Mesendoderm (in vitro differentiated cells): Measurements from ENCODE around the gene NR2F6.

Experiments
- DNase-seq: peaks from one replicate; pipeline ENCODE4 v3.0.0; 2013
- H2AK5ac ChIP-seq: 2 replicates; pipeline ENCODE4 v1.6.1; 2013; ENCODE audit warnings: low read length, inconsistent platforms
- H2BK120ac ChIP-seq: 2 replicates; pipeline ENCODE4 v1.6.1; 2013; ENCODE audit warnings: low read depth, mild to moderate bottlenecking, low read length, moderate library complexity, mixed read lengths
- H2BK15ac ChIP-seq: replicated peaks from 2 replicates; pipeline ENCODE4 v1.6.1; 2013; ENCODE audit warnings: low read depth, mild to moderate bottlenecking, moderate library complexity
- H2BK5ac ChIP-seq: 2 replicates; pipeline ENCODE4 v1.6.1; 2013; ENCODE audit warnings: low read length, inconsistent platforms
- H3K18ac ChIP-seq: 2 replicates; pipeline ENCODE4 v1.6.1; 2013; ENCODE audit warnings: mild to moderate bottlenecking, low read length, mixed read lengths
- H3K23ac ChIP-seq: one replicate; pipeline ENCODE4 v1.6.1; 2013; ENCODE audit warnings: low read length
- H3K27ac ChIP-seq: 2 replicates; pipeline ENCODE4 v1.5.1; 2013; ENCODE audit warnings: low read depth, mild to moderate bottlenecking, inconsistent platforms, low read length, moderate library complexity
- H3K27me3 ChIP-seq: 2 replicates; pipeline ENCODE4 v1.6.1; 2013; ENCODE audit warnings: low read length, control low read depth, mild to moderate bottlenecking, inconsistent platforms; ENCODE audit not compliant: insufficient read depth, poor library complexity
- H3K36me3 ChIP-seq: 2 replicates; pipeline ENCODE4 v1.6.1; 2013; ENCODE audit warnings: low read length, inconsistent platforms; ENCODE audit not compliant: control insufficient read depth, insufficient read depth
- H3K4ac ChIP-seq: one replicate; pipeline ENCODE4 v1.6.1; 2013; ENCODE audit warnings: low read depth, mild to moderate bottlenecking, low read length, moderate library complexity
- H3K4me1 ChIP-seq: 2 replicates; pipeline ENCODE4 v1.6.1; 2013; ENCODE audit warnings: low read depth, low read length, inconsistent platforms; ENCODE audit not compliant: control insufficient read depth
- H3K4me2 ChIP-seq: 2 replicates; pipeline ENCODE4 v1.6.1; 2013; ENCODE audit warnings: low read length
- H3K4me3 ChIP-seq: 2 replicates; pipeline ENCODE4 v1.5.1; 2013; ENCODE audit warnings: mild to moderate bottlenecking, low read length
- H3K56ac ChIP-seq: one replicate; pipeline ENCODE4 v1.6.1; 2013; ENCODE audit warnings: low read length
- H3K79me1 ChIP-seq: 2 replicates; pipeline ENCODE4 v1.6.1; 2013; ENCODE audit warnings: low read length, inconsistent platforms
- H3K79me2 ChIP-seq: 2 replicates; pipeline ENCODE4 v1.6.1; 2013; ENCODE audit warnings: mild to moderate bottlenecking, low read length; ENCODE audit not compliant: control insufficient read depth, insufficient read depth
- H3K9ac ChIP-seq: 2 replicates; pipeline ENCODE4 v1.6.1; 2013; ENCODE audit warnings: low read length, inconsistent platforms
- H4K5ac ChIP-seq: one replicate; pipeline ENCODE4 v1.6.1; 2013; ENCODE audit warnings: low read length
- H4K8ac ChIP-seq: one replicate; pipeline ENCODE4 v1.6.1; 2013; ENCODE audit warnings: low read depth, mild to moderate bottlenecking, control low read depth, low read length, moderate library complexity
- WGBS: extraction: QIAGEN DNeasy Blood & Tissue Kit; methylation state at CpG from one replicate; pipeline ENCODE4 v1.1.7; 2013; ENCODE audit warnings: low lambda C conversion rate, missing lambda C conversion rate; ENCODE audit not compliant: insufficient coverage; ENCODE audit errors: extremely low coverage; 5-methylcytosine and 5-hydroxymethylcytosine counted together

The NR2F6 gene

GRCh38 chr19:17213334-17213733 lies 32.4 kb downstream of the NR2F6 start:
- Histone ChIP-seq H3K56ac (no peak overlapping the region), H3K79me2 (no peaks in the 10 kb centered on the region), H3K4me3 (no peak overlapping the region), H2BK15ac (no peak overlapping the region), H2BK120ac (no peak overlapping the region), H3K4me2 (no peak overlapping the region), H2AK5ac (no peak overlapping the region), H3K79me1 (no peaks in the 10 kb centered on the region), H3K23ac (no peak overlapping the region), H3K4me1 (peaks cover 3% of the 10 kb centered on the region), H4K5ac (no peak overlapping the region), H3K4ac (no peak overlapping the region), H2BK5ac (no peak overlapping the region), H3K27ac (no peak overlapping the region), H4K8ac (no peak overlapping the region), H3K18ac (no peak overlapping the region), H3K36me3 (no peaks in the 10 kb centered on the region), H3K9ac (no peak overlapping the region), H3K27me3 (no peaks in the 10 kb centered on the region)
- no peak for DNase-seq
- no CpG with 5 or more reads among the region's 5 CpGs for WGBS

DNA sequence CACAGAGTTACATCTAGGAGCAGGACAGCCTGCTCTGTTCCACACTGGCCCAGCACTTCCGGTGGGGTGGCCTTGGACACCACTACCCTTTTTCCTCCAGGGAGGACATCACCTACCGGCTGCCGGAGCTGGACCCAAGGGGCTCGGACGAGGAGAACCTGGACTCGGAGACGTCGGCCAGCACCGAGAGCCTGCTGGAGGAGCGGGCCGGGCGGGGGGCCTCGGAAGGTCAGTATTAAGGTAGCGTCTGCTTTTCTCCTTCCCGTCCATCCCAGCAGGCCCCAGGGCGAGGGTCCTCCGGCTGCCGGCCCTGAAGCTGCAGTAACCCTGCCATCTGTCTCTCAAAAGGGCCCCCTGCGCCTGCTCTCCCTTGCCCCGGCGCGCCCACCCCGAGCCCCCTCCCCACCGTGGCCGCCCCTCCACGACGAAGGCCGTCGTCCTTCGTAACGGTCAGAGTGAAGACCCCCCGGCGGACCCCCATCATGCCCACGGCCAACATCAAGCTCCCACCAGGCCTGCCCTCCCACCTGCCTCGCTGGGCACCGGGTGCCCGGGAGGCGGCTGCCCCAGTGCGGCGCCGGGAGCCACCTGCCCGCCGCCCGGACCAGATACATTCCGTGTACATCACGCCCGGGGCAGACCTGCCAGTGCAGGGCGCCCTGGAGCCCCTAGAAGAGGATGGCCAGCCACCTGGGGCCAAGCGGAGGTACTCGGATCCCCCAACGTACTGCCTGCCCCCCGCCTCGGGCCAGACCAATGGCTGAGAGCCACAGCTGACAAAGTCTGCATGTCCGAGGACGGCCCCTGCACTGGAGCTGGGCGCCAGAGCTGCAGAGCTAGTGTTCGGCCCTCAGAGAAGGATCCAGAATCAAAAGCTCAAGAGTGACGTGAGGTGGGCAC lies 33.9 kb downstream of the NR2F6 start:
- no peak for DNase-seq
- WGBS = no CpG with 5 or more reads among the region's 58 CpGs
- Histone ChIP-seq H2BK5ac (no peak overlapping the region), H3K4ac (no peak overlapping the region), H3K18ac (no peak overlapping the region), H3K23ac (no peak overlapping the region), H3K4me1 (peaks cover 3% of the 10 kb centered on the region), H3K27ac (no peak overlapping the region), H3K36me3 (no peaks in the 10 kb centered on the region), H3K56ac (no peak overlapping the region), H3K9ac (no peak overlapping the region), H4K8ac (no peak overlapping the region), H2BK120ac (no peak overlapping the region), H2BK15ac (no peak overlapping the region), H3K4me3 (no peak overlapping the region), H3K79me1 (no peaks in the 10 kb centered on the region), H3K27me3 (no peaks in the 10 kb centered on the region), H3K79me2 (no peaks in the 10 kb centered on the region), H3K4me2 (no peak overlapping the region), H2AK5ac (no peak overlapping the region), H4K5ac (no peak overlapping the region)

- DNase-seq = no peak
- Histone ChIP-seq H3K18ac (no peak overlapping the region), H2AK5ac (no peak overlapping the region), H2BK15ac (no peak overlapping the region), H3K4me1 (peaks cover 3% of the 10 kb centered on the region), H3K4ac (no peak overlapping the region), H3K9ac (no peak overlapping the region), H3K4me2 (no peak overlapping the region), H3K36me3 (no peaks in the 10 kb centered on the region), H2BK5ac (no peak overlapping the region), H3K27me3 (no peaks in the 10 kb centered on the region), H4K5ac (no peak overlapping the region), H3K27ac (no peak overlapping the region), H2BK120ac (no peak overlapping the region), H3K4me3 (no peak overlapping the region), H3K79me1 (no peaks in the 10 kb centered on the region), H4K8ac (no peak overlapping the region), H3K79me2 (no peaks in the 10 kb centered on the region), H3K23ac (no peak overlapping the region), H3K56ac (no peak overlapping the region)
- no CpG with 5 or more reads among the region's 14 CpGs for WGBS
Observed at GRCh38 chr19:17210296-17210695, 35.4 kb downstream of the NR2F6 start.

DNA sequence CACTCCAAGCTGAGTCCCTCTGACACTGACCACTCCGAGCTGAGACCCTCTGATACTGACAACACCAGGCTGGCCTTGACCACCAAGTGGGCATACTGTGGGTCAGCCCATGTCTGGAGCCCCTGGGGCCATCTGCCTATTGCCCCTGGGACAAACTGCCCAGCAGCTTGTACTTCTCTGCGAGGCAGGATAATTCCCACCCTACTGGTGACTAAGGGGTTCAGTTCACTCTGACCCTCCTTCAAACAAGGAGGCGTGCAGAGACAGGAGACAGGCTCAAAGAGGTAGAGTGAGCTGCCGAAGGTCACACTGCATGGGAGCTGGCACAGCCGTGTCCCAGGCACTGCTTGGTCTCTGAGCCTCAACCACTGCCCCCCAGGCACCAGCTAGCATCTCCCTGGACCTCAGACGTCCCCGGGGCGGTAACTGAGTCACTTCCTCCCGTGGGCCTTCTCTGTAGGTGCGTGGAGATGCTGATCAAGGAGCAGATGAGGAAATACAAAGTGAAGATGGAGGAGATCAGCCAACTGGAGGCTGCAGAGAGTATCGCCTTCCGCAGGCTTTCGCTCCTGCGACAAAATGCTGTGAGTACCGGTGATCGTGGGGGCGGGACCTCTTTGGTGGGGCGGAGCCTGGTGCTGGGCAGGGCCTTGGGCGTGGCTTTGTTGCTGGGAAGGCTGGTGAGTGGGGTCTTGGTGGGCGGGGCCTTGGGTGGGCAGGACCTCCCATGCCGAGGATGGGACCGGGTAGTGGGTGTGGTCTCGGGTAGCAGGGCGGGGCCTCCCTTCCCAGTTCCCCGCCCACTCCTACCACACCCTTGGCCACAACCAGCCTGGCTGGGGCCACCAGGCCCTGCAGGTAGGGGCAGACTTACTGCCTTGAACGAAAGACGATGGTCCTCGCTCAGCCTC lies 36.3 kb downstream of the NR2F6 start:
- Histone ChIP-seq H2BK120ac (no peak overlapping the region), H3K4me3 (no peak overlapping the region), H3K79me1 (no peaks in the 10 kb centered on the region), H3K4me1 (no peaks in the 10 kb centered on the region), H3K79me2 (no peaks in the 10 kb centered on the region), H2AK5ac (peak overlapping the region; percentile 65), H4K8ac (no peak overlapping the region), H3K18ac (no peak overlapping the region), H3K4ac (no peak overlapping the region), H3K23ac (no peak overlapping the region), H3K27me3 (no peaks in the 10 kb centered on the region), H3K9ac (peak overlapping the region; percentile 48), H2BK5ac (no peak overlapping the region), H3K4me2 (no peak overlapping the region), H3K27ac (no peak overlapping the region), H2BK15ac (no peak overlapping the region), H4K5ac (no peak overlapping the region), H3K36me3 (no peaks in the 10 kb centered on the region), H3K56ac (peak overlapping the region; percentile 50)
- DNase-seq = peak; percentile 97
- WGBS = no CpG with 5 or more reads among the region's 28 CpGs

- H3K9ac ChIP-seq = no peak overlapping the region
- H3K4me1 ChIP-seq = no peaks in the 10 kb centered on the region
- no peak overlapping the region for H4K8ac ChIP-seq
- H3K79me1 ChIP-seq = no peaks in the 10 kb centered on the region
- H3K79me2 ChIP-seq = no peaks in the 10 kb centered on the region
- no peak overlapping the region for H3K4ac ChIP-seq
- H3K4me2 ChIP-seq = no peak overlapping the region
- no peak overlapping the region for H3K56ac ChIP-seq
- H3K27me3 ChIP-seq = no peaks in the 10 kb centered on the region
- no peak overlapping the region for H3K18ac ChIP-seq
- H3K4me3 ChIP-seq = no peak overlapping the region
- no peak overlapping the region for H3K23ac ChIP-seq
- no peak overlapping the region for H2BK120ac ChIP-seq
- H4K5ac ChIP-seq = no peak overlapping the region
- no peak overlapping the region for H2BK15ac ChIP-seq
- whole genome bisulfite sequencing = no CpG with 5 or more reads among the region's 25 CpGs
- no peak for DNase-seq
- peaks cover 7% of the 10 kb centered on the region for H3K36me3 ChIP-seq
- no peak overlapping the region for H2AK5ac ChIP-seq
- no peak overlapping the region for H3K27ac ChIP-seq
- no peak overlapping the region for H2BK5ac ChIP-seq
Observed at GRCh38 chr19:17206736-17207581, 38.8 kb downstream of the NR2F6 start.
